GM12801 (cell line): ENCODE measurements around the gene TOMM7.

Source experiments
- TF ChIP-seq, protein P1 (sequence below): IDR thresholded peaks from one replicate; pipeline ENCODE4 v1.5.1; 2011; ENCODE audit warnings: control low read depth; ENCODE audit not compliant: insufficient read length; ENCODE audit errors: extremely low read depth

TOMM7 gene

GRCh38 chr7:22802426-22802825 lies 20.2 kb downstream of the TOMM7 start:
- TF ChIP-seq, protein P1, sequence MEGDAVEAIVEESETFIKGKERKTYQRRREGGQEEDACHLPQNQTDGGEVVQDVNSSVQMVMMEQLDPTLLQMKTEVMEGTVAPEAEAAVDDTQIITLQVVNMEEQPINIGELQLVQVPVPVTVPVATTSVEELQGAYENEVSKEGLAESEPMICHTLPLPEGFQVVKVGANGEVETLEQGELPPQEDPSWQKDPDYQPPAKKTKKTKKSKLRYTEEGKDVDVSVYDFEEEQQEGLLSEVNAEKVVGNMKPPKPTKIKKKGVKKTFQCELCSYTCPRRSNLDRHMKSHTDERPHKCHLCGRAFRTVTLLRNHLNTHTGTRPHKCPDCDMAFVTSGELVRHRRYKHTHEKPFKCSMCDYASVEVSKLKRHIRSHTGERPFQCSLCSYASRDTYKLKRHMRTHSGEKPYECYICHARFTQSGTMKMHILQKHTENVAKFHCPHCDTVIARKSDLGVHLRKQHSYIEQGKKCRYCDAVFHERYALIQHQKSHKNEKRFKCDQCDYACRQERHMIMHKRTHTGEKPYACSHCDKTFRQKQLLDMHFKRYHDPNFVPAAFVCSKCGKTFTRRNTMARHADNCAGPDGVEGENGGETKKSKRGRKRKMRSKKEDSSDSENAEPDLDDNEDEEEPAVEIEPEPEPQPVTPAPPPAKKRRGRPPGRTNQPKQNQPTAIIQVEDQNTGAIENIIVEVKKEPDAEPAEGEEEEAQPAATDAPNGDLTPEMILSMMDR = no peak

GRCh38 chr7:22801912-22802311 lies 20.7 kb downstream of the TOMM7 start:
- TF ChIP-seq, protein P1 = no peak

DNA sequence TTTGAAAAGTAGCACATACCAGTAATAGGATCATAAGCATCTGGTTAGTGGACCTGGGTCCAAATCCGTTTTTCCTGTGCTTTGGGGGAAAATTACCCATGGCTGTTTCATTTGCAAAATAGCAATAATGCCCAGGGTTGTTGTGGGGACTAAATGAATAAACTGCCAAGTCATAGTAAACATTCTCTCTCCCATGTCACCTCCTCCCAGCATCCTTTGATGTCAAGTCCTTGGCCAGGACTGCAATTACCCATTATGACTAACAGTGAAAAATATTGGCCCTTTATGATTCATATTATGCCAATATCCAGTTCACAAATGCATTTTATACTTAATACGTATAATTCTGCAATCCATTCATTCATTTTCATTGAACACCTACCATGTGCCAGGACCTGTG lies 23.0 kb downstream of the TOMM7 start:
- TF ChIP-seq, protein P1 = no peak

GRCh38 chr7:22793593-22794462 lies 28.8 kb downstream of the TOMM7 start:
- TF ChIP-seq, protein P1 = no peak

DNA sequence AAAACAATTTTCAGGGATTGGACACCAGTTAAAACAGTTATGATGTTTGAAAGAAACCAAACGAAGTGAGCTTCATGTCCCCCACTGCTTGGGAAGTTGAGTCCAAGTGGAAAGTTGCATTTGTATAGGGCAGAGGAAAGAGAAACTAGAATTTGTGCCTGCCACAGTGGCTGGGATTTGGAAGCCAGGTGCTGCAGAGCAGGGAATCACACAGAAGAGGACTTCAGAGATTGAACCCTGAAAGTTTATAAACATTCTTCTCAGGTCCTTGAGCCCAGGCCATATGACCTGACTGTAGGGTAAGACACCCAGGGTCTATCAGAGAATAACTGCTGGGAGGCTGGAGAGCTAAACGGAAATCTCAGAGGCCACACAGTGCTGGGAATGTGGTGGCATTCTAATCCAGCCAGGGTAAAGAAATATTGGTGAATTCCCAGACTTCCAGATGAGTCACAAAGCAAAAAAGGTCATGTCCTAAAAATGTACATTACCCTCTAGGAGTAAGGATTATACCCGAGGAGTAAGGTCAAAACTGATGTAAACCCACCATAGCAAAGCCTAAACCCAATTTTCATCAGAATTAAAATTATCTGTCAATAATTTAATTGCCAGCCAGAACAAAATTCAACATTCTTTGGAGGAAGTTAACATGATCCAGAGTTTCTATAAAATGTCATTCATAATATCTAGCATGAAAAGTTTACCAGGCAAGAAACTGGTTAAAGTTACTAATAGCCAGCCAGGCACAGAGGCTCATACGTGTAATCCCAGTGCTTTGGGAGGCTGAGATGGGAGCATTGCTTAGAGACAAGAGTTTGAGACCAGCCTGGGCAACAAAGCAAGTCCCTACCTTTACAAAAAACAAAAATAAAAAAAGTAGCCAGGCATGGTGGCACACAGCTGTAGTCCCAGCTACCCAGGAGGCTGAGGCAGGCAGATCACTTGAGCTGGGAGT lies 31.2 kb downstream of the TOMM7 start:
- TF ChIP-seq, protein P1 = no peak

- TF ChIP-seq, protein P1 = no peak
These were observed 34.7 kb downstream of the TOMM7 start for GRCh38 chr7:22787951-22788350.

DNA sequence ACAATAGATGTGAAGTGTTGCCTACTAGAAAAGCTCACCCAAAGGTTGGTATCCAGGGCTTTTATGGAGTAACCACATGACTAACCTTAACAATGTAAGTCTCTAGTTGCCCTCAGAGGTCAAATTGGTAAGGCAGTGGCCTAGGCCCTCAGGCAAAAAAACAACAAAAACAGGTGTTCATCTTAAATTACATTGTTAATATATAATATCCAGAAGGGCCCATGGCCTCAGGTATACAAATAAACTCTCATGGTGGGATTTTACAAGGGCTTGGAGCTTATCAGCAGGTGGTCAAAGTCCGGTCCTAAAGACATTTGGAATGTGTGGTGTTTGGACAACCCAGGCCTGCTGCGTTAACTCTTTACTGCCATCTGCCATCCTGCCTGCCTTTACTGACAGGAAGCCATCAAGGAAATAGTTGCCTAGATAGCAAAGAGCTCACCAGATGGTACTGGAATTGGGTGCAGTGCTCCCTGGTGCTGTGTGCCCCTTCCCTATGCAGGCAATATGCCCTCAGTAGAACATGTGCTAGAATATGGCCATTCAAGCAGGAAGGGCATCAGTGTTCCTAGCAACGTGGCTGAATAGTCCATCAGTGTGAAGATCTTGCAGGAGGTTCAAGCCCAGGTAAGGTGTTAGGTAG lies 36.2 kb downstream of the TOMM7 start:
- TF ChIP-seq, protein P1 = no peak
